HepG2 (cell line): Measurements from ENCODE around the gene PACS1.

ENCODE experiments used
- FOXA1 ChIP-seq, 2 experiments: fragments of 450-650 bp in 1 of 2; sonication (generic) in 1 of 2; formaldehyde crosslinking in 1 of 2; IDR thresholded peaks; 2 replicates each; pipeline versions ENCODE4 v1.4.0 to v1.6.1; 2016 to 2020; ENCODE audit warnings: missing genetic modification reagents in 1 of 2
- POLR2A ChIP-seq, 2 experiments: IDR thresholded peaks; 2 replicates each; pipeline ENCODE4 v1.6.1; 2011; ENCODE audit warnings: low read depth in 2 of 2, low read length in 2 of 2, mild to moderate bottlenecking in 1 of 2, moderate library complexity in 1 of 2; ENCODE audit not compliant: insufficient read depth in 1 of 2
- YY1 ChIP-seq: IDR thresholded peaks from 2 replicates; pipeline ENCODE4 v1.6.1; 2011; ENCODE audit warnings: low read length, low read depth, moderate library complexity, mild to moderate bottlenecking; ENCODE audit not compliant: insufficient read depth, insufficient replicate concordance
- ZFP36L2 ChIP-seq: sonication (generic); formaldehyde crosslinking; IDR thresholded peaks from 2 replicates; pipeline ENCODE4 v1.4.0; 2020; ENCODE audit warnings: missing genetic modification reagents
- ZNF121 ChIP-seq: sonication (generic); formaldehyde crosslinking; IDR thresholded peaks from 2 replicates; pipeline ENCODE4 v1.5.0; 2020; ENCODE audit warnings: mild to moderate bottlenecking, missing genetic modification reagents

DNA sequence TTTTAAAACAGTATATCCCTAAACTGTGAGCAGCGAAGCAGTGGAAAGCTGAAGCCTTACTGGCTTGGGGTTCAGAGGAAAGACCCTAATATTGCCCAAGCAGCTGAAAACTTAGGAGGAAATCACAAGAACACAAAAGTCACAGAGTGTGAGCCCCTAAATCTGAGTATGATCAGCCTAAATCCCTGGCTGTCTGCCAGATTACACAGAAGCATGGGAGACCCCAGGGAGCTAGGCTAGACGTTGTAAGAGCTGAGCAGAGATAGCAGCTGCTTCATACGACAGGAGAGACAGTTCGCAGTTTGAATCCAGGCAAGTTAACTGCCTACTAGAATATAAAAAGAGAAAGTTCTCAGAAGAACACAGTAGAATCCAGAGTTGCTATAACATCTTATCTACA, 81.2 kb downstream of the PACS1 start:
- no peak for TF ChIP-seq ZNF121 (CRISPR knock-in tag)
- TF ChIP-seq FOXA1 (IDR thresholded peaks at IDR 0.05): no peak
- no peak for TF ChIP-seq FOXA1 (CRISPR knock-in tag; IDR thresholded peaks at IDR 0.05)
- no peak for TF ChIP-seq ZFP36L2 (CRISPR knock-in tag)
- no peak for TF ChIP-seq POLR2A (IDR thresholded peaks at IDR 0.05; ENCODE audit: insufficient read depth in 1 of 2, low read depth in 2 of 2, low read length in 2 of 2)
- TF ChIP-seq YY1: no peak
